ENCODE data around the gene SIK2.

Gene SIK2

DNA sequence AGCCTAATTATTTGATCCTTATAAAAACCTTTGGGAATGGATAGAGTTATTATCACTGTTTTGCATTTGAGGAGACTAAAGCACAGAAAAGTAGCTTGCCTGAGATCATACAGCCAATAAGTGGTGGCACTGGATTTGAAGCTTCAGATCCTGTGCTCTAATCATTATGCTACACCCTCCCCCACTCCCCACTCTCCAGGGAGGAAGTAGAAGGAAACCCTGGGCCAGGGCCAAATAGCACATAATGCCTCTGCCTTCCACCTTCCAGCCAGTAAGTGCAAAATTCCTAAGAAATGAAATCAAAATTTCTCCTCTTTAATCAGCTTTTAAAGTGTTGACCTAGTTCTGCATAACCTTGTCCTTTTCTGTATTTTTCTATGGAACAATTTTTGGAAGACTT is 61.6 kb downstream of the SIK2 start:
- no peak for DNase-seq (ENCODE audit: low read depth, low spot score)
- TF ChIP-seq CTCF (IDR thresholded peaks at IDR 0.05; ENCODE audit: insufficient read depth, low read length, missing control alignments): no peak
- POLR2A ChIA-PET: no interaction called here
- CTCF ChIA-PET: interaction anchor here (1.3 kb wide), 1 partner anchor 179 kb away, joined by 3 read pairs; no protein-coding TSS in a partner anchor
- no peak overlapping the region for H3K4me3 ChIP-seq (ENCODE audit: low read depth, low read length)

DNA sequence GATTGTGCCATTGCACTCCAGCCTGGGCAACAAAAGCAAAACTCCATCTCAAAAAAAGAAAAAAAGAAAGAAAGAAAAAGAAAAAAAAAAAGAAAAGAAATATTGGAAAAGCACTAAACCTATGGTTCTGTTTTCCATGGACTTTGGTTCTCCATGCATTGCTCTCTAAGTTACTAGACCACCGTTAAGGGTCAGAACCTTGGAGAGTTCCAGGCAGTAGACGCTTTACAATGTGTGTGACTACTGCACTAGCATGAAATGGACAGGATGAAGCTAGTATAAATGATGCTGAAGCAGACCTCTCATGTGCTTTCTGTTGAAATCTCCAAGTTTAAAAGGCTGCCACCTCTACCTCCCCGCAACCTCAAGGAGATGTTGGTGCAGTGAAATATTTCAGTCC is 63.5 kb downstream of the SIK2 start:
- no peak overlapping the region for H3K4me3 ChIP-seq (ENCODE audit: low read depth, low read length)
- no peak for TF ChIP-seq CTCF (IDR thresholded peaks at IDR 0.05; ENCODE audit: insufficient read depth, low read length, missing control alignments)
- no peak for DNase-seq (ENCODE audit: low read depth, low spot score)
- CTCF ChIA-PET: no interaction called here
- POLR2A ChIA-PET: no interaction called here

DNA sequence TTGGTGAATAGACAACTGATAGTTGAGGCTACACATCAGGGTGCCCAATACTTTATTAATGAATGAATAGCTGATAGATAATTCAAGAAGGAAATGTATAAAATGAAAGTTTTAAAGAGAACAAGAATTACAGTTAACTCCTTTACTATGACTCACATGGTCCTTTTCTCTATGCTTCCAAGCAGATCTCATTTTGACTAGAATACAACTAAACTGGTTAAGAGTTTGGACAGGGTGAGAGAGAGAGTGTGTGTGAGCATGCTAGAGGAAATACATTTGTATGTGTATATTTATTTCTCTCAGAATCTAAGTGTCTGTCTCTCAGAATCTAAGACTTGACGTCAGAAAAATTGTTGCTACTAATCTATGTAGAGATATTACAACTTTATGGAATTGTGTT is 66.7 kb downstream of the SIK2 start:
- no peak for TF ChIP-seq CTCF (IDR thresholded peaks at IDR 0.05; ENCODE audit: insufficient read depth, low read length, missing control alignments)
- no peak overlapping the region for H3K4me3 ChIP-seq (ENCODE audit: low read depth, low read length)
- ChIA-PET CTCF (interaction anchor here (0.9 to 2.5 kb wide), 2 partner anchors 9 to 19 kb away, joined by 3 to 7 read pairs; no protein-coding TSS in a partner anchor), POLR2A (no interaction called here)
- no peak for DNase-seq (ENCODE audit: low read depth, low spot score)

DNA sequence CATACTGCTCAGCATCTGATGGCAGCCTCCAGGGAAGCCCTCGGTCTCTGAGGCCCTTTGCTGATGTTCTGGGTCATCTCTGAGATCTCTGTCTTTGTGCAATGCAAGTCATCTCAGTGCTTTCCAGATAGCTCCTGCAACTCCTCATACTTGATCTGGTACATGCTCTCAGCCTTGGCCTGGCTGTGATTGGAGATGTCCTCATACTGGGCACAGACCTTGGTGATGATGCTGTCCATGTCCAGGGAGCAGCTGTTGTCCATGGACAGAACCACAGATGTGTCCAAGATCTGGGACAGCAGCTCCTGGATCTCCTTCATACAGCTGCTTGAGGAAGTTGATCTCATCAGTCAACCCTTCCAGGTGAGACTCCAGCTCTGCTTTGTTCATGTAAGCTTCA is 69.1 kb downstream of the SIK2 start:
- no peak for TF ChIP-seq CTCF (IDR thresholded peaks at IDR 0.05; ENCODE audit: insufficient read depth, low read length, missing control alignments)
- POLR2A ChIA-PET: no interaction called here
- CTCF ChIA-PET: no interaction called here

DNA sequence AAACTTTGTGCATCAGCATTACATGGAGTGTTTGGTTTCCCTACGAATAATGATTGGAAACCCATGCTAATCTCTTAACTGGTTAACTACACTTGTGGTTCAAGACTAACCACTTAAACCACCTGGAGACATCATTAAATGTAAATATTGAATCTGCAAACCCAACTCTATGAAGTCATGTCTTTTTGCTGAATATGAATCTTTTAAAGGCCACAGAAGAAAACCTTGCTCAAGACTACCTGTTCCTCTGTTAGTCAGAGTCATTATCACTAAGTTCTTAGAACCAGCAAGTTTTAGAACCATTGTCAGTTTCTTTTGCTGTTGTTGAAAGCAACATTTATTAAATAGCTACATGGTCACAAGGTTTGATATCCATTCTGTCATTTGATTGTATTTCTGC is 70.7 kb downstream of the SIK2 start:
- H3K4me3 ChIP-seq (ENCODE audit: low read depth, low read length): no peak overlapping the region
- ChIA-PET CTCF (interaction anchor here (0.7 kb wide), 1 partner anchor 69 kb away, joined by 3 read pairs; no protein-coding TSS in a partner anchor), POLR2A (no interaction called here)
- no peak for DNase-seq (ENCODE audit: low read depth, low spot score)
- TF ChIP-seq CTCF (IDR thresholded peaks at IDR 0.05; ENCODE audit: insufficient read depth, low read length, missing control alignments): no peak

More for the DNA sequence above, 69.1 kb downstream of the SIK2 start:
- H3K4me3 ChIP-seq (ENCODE audit: low read depth, low read length): no peak overlapping the region
- DNase-seq (ENCODE audit: low read depth, low spot score): no peak

- no peak for TF ChIP-seq CTCF (IDR thresholded peaks at IDR 0.05; ENCODE audit: insufficient read depth, low read length, missing control alignments)
- ChIA-PET CTCF (no interaction called here), POLR2A (no interaction called here)
- no peak overlapping the region for H3K4me3 ChIP-seq (ENCODE audit: low read depth, low read length)
- no peak for DNase-seq (ENCODE audit: low read depth, low spot score)
These were observed 72.7 kb downstream of the SIK2 start for GRCh38 chr11:111674941-111675340.
